Measurements from ENCODE around the gene ACVR1. TPM values are rescaled to one million over a fixed set of nuclear protein-coding genes. Genes with fewer than 3 reads are reported as not detected.

Gene ACVR1
- total RNA-seq, 4 donors from 2014 or later = 4.7 to 18.7 (median 10.3) TPM

DNA sequence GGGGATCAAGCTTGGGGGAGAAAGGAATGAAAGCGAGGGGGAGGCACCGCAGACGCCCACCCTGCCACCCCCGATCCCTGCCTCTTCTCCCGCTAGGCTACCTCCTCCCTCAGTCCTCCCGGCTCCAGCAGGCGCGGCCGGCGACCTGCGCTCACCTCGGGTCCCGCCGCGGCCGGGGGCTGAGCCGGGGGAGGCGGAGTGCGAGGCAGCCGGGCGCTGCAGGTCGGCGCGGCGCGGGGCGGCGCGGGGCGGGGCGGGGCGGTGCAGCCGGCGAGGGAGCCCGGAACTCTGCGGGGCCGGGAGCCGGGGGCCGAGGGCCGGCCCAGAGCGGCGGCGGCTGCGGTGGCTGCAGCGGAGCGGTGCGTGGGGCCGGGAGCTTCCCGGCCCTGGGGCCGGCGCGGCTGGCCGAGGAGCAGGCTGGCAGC, 477 bp downstream of the ACVR1 start:
- Histone ChIP-seq H3K9me3 (no peaks in the 10 kb centered on the region), H3K27ac (peak overlapping the region; percentile 96 to 99 (median 98)), H3K4me1 (peaks cover 6 to 45% (median 23%) of the 10 kb centered on the region in 3 donors), H3K36me3 (no peaks in the 10 kb centered on the region), H3K27me3 (no peaks in the 10 kb centered on the region), H3K4me3 (peak overlapping the region; percentile 87 to 93 (median 90))
- intact Hi-C loops (cut with DNase I) = loop anchor here (10.0 kb wide), 1 partner anchor 91 kb away; no protein-coding TSS in a partner anchor
- WGBS, 2 donors = 0% methylated on average over 2 of the region's 53 CpGs; no CpG with 5 or more reads in 1 of the 2 donors
- no peak for DNase-seq
- no peak for TF ChIP-seq POLR2A (IDR thresholded peaks at IDR 0.05)
- TF ChIP-seq, protein P1, sequence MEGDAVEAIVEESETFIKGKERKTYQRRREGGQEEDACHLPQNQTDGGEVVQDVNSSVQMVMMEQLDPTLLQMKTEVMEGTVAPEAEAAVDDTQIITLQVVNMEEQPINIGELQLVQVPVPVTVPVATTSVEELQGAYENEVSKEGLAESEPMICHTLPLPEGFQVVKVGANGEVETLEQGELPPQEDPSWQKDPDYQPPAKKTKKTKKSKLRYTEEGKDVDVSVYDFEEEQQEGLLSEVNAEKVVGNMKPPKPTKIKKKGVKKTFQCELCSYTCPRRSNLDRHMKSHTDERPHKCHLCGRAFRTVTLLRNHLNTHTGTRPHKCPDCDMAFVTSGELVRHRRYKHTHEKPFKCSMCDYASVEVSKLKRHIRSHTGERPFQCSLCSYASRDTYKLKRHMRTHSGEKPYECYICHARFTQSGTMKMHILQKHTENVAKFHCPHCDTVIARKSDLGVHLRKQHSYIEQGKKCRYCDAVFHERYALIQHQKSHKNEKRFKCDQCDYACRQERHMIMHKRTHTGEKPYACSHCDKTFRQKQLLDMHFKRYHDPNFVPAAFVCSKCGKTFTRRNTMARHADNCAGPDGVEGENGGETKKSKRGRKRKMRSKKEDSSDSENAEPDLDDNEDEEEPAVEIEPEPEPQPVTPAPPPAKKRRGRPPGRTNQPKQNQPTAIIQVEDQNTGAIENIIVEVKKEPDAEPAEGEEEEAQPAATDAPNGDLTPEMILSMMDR (IDR thresholded peaks at IDR 0.05) = no peak

DNA sequence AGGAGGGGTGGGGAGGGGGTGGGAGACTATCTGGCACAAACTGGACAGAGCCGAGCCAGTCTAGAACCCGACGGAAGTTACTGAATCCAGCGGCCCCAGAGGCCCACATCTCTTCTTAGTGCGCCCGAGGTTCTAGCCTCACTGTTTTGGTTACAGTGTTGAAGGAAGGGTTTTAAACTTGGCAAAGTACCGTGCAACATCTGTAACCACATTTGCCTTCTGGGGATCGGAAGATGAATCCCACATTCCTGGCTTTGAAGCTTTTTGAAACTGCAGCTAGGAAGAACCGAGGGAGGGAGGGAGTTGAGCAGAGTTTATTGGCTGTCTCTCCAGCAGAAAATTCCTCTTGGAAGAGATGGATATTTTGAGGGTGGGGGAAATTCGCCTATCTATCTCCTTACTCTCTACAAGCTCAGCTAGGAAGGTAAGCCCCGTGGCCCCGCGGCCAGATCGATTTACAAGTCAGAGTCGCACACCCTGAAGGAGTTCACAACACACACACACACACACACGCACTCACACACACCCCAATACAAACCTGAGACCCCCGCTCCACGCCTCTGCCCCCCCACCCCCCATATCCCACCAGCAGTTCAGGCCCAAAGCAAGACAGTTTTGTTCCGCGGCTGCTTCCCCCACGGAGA, 1.0 kb downstream of the ACVR1 start:
- 1 to 5% methylated on average over 6 to 15 of the region's 21 CpGs for WGBS, 2 donors
- no peaks in the 10 kb centered on the region for H3K9me3 ChIP-seq
- H3K4me3 ChIP-seq = peak overlapping the region; percentile 87 to 93 (median 90)
- no peak for DNase-seq
- H3K27ac ChIP-seq = peak overlapping the region; percentile 96 to 99 (median 98)
- TF ChIP-seq, protein P1 (IDR thresholded peaks at IDR 0.05) = no peak
- peak in 1 of 4 donors; percentile 17 for TF ChIP-seq POLR2A (IDR thresholded peaks at IDR 0.05)
- H3K36me3 ChIP-seq = no peaks in the 10 kb centered on the region
- peaks cover 6 to 40% (median 23%) of the 10 kb centered on the region in 3 donors for H3K4me1 ChIP-seq
- intact Hi-C loops (cut with DNase I) = loop anchor here (10.0 kb wide), 1 partner anchor 90 kb away; no protein-coding TSS in a partner anchor
- H3K27me3 ChIP-seq = no peaks in the 10 kb centered on the region

DNA sequence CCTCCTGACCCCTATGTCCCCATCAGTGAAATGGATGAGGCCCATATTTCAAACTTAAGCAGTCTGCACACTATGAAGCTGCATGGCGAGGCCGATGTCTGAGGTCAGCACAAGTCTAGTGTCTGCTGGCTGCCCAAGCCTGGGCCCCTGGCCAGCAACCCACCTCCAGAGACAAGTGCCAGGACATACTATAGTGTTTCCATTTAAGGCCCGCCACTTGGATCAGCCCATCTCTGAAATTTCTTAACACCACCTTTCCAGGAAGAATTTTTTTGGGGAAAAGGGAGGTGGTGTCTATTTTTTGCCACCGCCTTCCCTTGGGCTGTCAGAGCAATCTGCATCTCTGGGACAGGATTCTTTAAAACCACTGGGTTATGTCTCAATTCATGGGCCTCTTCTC, 1.8 kb downstream of the ACVR1 start:
- H3K27ac ChIP-seq = peak overlapping the region in 3 of 4 donors; percentile 98 to 99 (median 99)
- peak overlapping the region in 3 of 4 donors; percentile 87 to 93 (median 88) for H3K4me3 ChIP-seq
- H3K9me3 ChIP-seq = no peaks in the 10 kb centered on the region
- no peak for DNase-seq
- peaks cover 6 to 40% (median 23%) of the 10 kb centered on the region in 3 donors for H3K4me1 ChIP-seq
- intact Hi-C loops (cut with DNase I) = loop anchor here (10.0 kb wide), 1 partner anchor 90 kb away; no protein-coding TSS in a partner anchor
- H3K27me3 ChIP-seq = no peaks in the 10 kb centered on the region
- WGBS, 2 donors = 90 to 92% methylated on average over 4 of the region's 4 CpGs
- H3K36me3 ChIP-seq = no peaks in the 10 kb centered on the region
- TF ChIP-seq POLR2A (IDR thresholded peaks at IDR 0.05) = no peak
- TF ChIP-seq, protein P1 (IDR thresholded peaks at IDR 0.05) = no peak

DNA sequence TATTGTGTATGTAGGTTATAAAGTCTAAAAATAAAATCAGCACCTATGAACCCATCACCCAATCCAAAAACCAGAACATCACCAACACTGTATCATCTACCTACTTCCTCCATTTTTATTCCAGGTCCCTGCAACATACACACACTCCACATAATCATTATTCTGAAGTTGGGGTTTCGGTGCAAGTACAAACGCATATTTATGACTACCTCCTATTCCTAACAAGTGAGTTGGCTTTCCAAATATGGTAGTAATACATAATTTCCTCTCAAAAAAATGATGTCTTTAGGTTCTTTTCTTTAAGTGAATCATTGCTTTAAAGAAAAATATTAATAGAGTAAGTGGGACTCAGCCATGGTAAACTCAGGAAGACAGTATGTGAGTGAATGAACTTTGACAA, 3.3 kb downstream of the ACVR1 start:
- H3K9me3 ChIP-seq = no peaks in the 10 kb centered on the region

More for the DNA sequence above, 3.3 kb downstream of the ACVR1 start:
- no peaks in the 10 kb centered on the region for H3K36me3 ChIP-seq
- no peak overlapping the region for H3K27ac ChIP-seq
- H3K4me1 ChIP-seq = peaks cover 6 to 44% (median 23%) of the 10 kb centered on the region in 3 donors
- no peak overlapping the region for H3K4me3 ChIP-seq
- intact Hi-C loops (cut with DNase I) = loop anchor here (10.0 kb wide), 1 partner anchor 88 kb away; no protein-coding TSS in a partner anchor
- H3K27me3 ChIP-seq = no peaks in the 10 kb centered on the region
- TF ChIP-seq, protein P1 (IDR thresholded peaks at IDR 0.05) = no peak
- TF ChIP-seq POLR2A (IDR thresholded peaks at IDR 0.05) = no peak
- WGBS, 2 donors = 58 to 73% methylated on average over 2 of the region's 2 CpGs
- DNase-seq = no peak

All from esophagus squamous epithelium (tissue), 5 donors.